Measurements from ENCODE around the gene NOX3. TPM values are rescaled to one million over a fixed set of nuclear protein-coding genes. Genes with fewer than 3 reads are reported as not detected.

The NOX3 gene, protein sequence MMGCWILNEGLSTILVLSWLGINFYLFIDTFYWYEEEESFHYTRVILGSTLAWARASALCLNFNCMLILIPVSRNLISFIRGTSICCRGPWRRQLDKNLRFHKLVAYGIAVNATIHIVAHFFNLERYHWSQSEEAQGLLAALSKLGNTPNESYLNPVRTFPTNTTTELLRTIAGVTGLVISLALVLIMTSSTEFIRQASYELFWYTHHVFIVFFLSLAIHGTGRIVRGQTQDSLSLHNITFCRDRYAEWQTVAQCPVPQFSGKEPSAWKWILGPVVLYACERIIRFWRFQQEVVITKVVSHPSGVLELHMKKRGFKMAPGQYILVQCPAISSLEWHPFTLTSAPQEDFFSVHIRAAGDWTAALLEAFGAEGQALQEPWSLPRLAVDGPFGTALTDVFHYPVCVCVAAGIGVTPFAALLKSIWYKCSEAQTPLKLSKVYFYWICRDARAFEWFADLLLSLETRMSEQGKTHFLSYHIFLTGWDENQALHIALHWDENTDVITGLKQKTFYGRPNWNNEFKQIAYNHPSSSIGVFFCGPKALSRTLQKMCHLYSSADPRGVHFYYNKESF
- not detected in 2 replicates for total RNA-seq (2014; rRNA removed; shearing (Covaris generic); ENCODE audit: low replicate concordance)

DNA sequence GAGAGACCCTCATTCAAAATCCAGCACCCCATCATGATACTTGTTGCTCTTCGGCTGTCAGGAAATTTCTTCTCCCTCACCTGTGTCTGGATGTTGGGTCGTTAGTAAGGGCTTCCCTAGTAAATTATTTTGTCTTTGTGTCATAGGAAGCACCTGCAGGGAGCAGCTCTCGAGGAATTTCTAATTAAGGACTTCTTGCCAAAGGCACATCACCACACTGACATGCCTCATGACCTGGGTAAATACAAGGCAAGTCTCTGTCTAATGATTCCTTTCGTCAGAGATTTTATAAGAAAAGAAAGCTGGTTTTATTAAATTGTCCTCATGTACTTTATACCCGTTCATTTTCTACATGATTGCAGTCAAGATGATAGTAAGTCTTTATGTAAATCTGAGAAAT is at the start of gene NOX3:
Gene NOX3, minus strand, starts transcription at position 74 of the 400 bp plus-strand sequence. Its CDS starts 39 bp downstream, at position 35.
- H3K4me2 ChIP-seq (ENCODE audit: low read depth, low read length, poor library complexity, severe bottlenecking), result no peak within 1 kb of the TSS
- H3K9me2 ChIP-seq (replicated peaks; ENCODE audit: insufficient read depth, low read length), result no peaks in the 10 kb centered on the region
- no peaks in the 10 kb centered on the region for H3K79me2 ChIP-seq (ENCODE audit: low read length)
- DNase-seq, result no peak
- H3K9me3 ChIP-seq (ENCODE audit: low read length), result no peaks in the 10 kb centered on the region
- no peaks in the 10 kb centered on the region for H3K27me3 ChIP-seq (ENCODE audit: low read length)
- no peaks in the 10 kb centered on the region for H3K36me3 ChIP-seq (ENCODE audit: insufficient read depth, low read length)
- no peaks in the 10 kb centered on the region for H3K4me1 ChIP-seq (ENCODE audit: low read length)
- no peak within 1 kb of the TSS for H3K4me3 ChIP-seq (ENCODE audit: low read length)
- no peak within 1 kb of the TSS for H3K27ac ChIP-seq (ENCODE audit: low read length)
- H3K9ac ChIP-seq (ENCODE audit: low read length), result no peak within 1 kb of the TSS
- no peak within 1 kb of the TSS for H2AFZ ChIP-seq (ENCODE audit: low read length)
- H4K20me1 ChIP-seq (ENCODE audit: insufficient read depth, low read depth, low read length), result no peaks in the 10 kb centered on the region

DNA sequence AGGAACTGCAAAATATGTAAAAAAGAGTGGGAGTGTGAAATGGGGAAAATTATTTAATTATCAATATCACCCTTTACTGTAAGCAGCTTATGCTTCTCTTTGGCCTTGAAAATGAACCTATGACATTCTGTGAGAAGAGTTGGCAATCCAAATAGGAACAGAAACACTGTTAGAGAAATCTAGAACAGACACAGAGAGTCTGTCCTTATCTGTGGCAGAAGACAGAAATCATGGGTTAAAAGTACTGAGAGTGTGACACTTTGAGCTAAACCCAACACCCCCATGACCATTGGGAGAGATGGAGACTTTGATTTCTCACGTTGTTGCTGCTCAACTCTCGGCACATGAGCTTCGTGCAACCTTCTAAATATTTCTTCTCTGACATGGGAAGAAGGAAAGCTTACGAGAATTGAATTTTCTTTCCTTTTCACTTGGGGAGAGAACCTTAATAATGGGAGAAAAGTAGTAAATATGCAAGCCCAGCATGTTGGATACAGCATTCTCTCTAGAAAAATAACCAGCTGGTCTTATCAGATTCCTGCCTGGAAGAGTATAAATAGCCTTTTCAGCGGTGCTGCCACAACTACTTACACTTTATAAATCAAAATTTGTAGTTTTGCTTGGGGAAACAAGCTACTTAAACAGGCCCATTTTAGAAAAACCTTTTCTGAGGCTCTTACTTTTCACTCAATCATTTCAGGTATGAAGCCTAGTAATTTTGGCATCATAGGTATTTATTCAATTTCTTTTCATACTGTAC is 49.4 kb upstream of the NOX3 start:
- Histone ChIP-seq H3K9me2 (replicated peaks; ENCODE audit: insufficient read depth, low read length) (no peaks in the 10 kb centered on the region), H3K4me1 (ENCODE audit: low read length) (no peaks in the 10 kb centered on the region), H2AFZ (ENCODE audit: low read length) (no peak overlapping the region), H3K79me2 (ENCODE audit: low read length) (no peaks in the 10 kb centered on the region), H3K27ac (ENCODE audit: low read length) (no peak overlapping the region), H3K4me2 (ENCODE audit: low read depth, low read length, poor library complexity, severe bottlenecking) (no peak overlapping the region), H3K36me3 (ENCODE audit: insufficient read depth, low read length) (no peaks in the 10 kb centered on the region), H3K9ac (ENCODE audit: low read length) (no peak overlapping the region), H4K20me1 (ENCODE audit: insufficient read depth, low read depth, low read length) (no peaks in the 10 kb centered on the region), H3K4me3 (ENCODE audit: low read length) (no peak overlapping the region), H3K9me3 (ENCODE audit: low read length) (no peaks in the 10 kb centered on the region), H3K27me3 (ENCODE audit: low read length) (no peaks in the 10 kb centered on the region)
- no peak for DNase-seq

DNA sequence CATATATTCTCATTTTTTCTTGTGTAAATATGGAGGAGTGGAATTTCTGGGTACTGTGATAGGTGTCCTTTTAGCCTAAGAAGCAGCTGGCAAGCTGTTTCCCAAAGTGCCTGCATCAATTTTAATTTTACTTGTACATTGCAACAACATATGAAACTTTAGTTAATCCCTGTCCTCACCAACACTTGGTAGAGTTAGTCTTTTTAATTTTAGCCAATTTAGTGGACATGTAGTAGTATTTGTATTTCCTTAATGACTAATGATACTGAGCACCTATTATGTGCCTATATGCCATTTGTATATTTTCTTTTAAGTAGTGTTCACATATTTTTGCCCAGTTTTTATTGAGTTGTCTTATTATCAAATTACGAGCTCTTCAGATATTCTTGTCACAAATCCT is 46.8 kb upstream of the NOX3 start:
- Histone ChIP-seq H3K4me3 (ENCODE audit: low read length) (no peak overlapping the region), H2AFZ (ENCODE audit: low read length) (no peak overlapping the region), H3K9me3 (ENCODE audit: low read length) (no peaks in the 10 kb centered on the region), H3K79me2 (ENCODE audit: low read length) (no peaks in the 10 kb centered on the region), H3K27ac (ENCODE audit: low read length) (no peak overlapping the region), H3K9me2 (replicated peaks; ENCODE audit: insufficient read depth, low read length) (no peaks in the 10 kb centered on the region), H3K4me2 (ENCODE audit: low read depth, low read length, poor library complexity, severe bottlenecking) (no peak overlapping the region), H4K20me1 (ENCODE audit: insufficient read depth, low read depth, low read length) (no peaks in the 10 kb centered on the region), H3K9ac (ENCODE audit: low read length) (no peak overlapping the region), H3K36me3 (ENCODE audit: insufficient read depth, low read length) (no peaks in the 10 kb centered on the region), H3K27me3 (ENCODE audit: low read length) (no peaks in the 10 kb centered on the region), H3K4me1 (ENCODE audit: low read length) (no peaks in the 10 kb centered on the region)
- no peak for DNase-seq

DNA sequence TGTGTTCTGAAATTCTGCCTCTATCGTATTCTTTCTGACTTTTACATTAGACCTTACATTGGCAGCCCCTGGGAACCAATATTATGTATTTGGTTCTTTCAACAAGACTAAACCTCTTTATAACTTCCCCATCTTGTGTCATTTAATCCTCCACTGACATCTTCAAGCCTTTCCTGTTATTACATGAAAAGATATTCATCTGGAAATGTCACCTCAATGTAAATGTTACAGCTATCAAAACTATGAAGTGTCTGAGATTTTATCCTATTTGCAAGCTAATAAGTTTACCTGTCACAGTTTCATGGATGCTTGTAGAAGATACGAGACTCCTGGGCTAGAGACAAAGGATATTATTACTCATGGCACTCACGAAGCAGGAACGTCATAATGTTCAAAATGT is 43.9 kb upstream of the NOX3 start:
- H3K4me3 ChIP-seq (ENCODE audit: low read length), result no peak overlapping the region
- no peaks in the 10 kb centered on the region for H3K27me3 ChIP-seq (ENCODE audit: low read length)
- H3K79me2 ChIP-seq (ENCODE audit: low read length), result no peaks in the 10 kb centered on the region
- H3K9me3 ChIP-seq (ENCODE audit: low read length), result no peaks in the 10 kb centered on the region
- no peaks in the 10 kb centered on the region for H3K9me2 ChIP-seq (replicated peaks; ENCODE audit: insufficient read depth, low read length)
- no peak for DNase-seq
- H3K4me2 ChIP-seq (ENCODE audit: low read depth, low read length, poor library complexity, severe bottlenecking), result no peak overlapping the region
- no peak overlapping the region for H3K9ac ChIP-seq (ENCODE audit: low read length)
- H3K27ac ChIP-seq (ENCODE audit: low read length), result no peak overlapping the region
- H3K36me3 ChIP-seq (ENCODE audit: insufficient read depth, low read length), result no peaks in the 10 kb centered on the region
- H2AFZ ChIP-seq (ENCODE audit: low read length), result no peak overlapping the region
- H4K20me1 ChIP-seq (ENCODE audit: insufficient read depth, low read depth, low read length), result no peaks in the 10 kb centered on the region
- peaks cover 1% of the 10 kb centered on the region; the same call in 1 of the 2 replicates for H3K4me1 ChIP-seq (ENCODE audit: low read length)

DNA sequence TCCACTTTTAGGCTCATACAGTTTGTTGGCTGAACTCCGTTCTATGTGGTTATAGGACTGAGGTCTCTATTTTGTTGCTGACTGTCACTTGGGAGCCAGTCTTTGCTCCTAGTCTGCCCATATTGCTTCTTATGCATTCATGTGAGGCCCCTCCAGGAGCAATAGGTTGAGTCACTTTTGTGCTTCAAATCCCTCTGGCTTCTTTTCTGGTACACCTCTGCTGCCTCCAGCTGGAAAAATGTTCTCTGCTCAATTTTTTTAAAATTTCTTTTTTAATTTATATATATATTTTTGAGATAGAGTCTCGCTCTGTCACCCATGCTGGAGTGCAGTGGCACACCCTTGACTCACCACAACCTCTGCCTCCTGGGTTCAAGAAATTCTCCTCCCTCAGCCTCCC is 42.7 kb upstream of the NOX3 start:
- Histone ChIP-seq H3K27me3 (ENCODE audit: low read length) (no peaks in the 10 kb centered on the region), H3K9me2 (replicated peaks; ENCODE audit: insufficient read depth, low read length) (no peaks in the 10 kb centered on the region), H3K4me3 (ENCODE audit: low read length) (no peak overlapping the region), H3K27ac (ENCODE audit: low read length) (no peak overlapping the region), H3K4me2 (ENCODE audit: low read depth, low read length, poor library complexity, severe bottlenecking) (no peak overlapping the region), H3K79me2 (ENCODE audit: low read length) (no peaks in the 10 kb centered on the region), H4K20me1 (ENCODE audit: insufficient read depth, low read depth, low read length) (no peaks in the 10 kb centered on the region), H2AFZ (ENCODE audit: low read length) (no peak overlapping the region), H3K4me1 (ENCODE audit: low read length) (peaks cover 13% of the 10 kb centered on the region), H3K9me3 (ENCODE audit: low read length) (no peaks in the 10 kb centered on the region), H3K9ac (ENCODE audit: low read length) (no peak overlapping the region), H3K36me3 (ENCODE audit: insufficient read depth, low read length) (no peaks in the 10 kb centered on the region)
- no peak for DNase-seq

DNA sequence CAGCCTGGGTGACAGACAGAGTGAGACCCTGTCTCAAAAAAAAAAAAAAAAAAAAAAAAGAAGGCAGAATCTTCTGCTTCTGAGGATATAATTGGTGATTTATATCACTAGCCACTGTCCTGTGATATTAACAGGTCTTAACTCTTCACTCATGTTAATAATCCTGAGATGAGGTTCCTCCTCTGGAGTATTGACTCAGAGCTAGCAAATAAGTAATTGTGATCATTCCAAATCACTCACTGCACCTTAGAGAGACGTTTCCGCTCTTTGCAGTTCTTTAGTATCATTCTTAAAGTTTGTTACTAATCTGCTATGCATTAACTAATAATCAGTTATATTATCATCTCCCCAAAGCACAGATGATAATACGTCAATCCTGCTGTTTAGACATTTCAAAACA is 41.6 kb upstream of the NOX3 start:
- H3K4me3 ChIP-seq (ENCODE audit: low read length), result no peak overlapping the region
- no peak overlapping the region for H3K27ac ChIP-seq (ENCODE audit: low read length)
- no peak for DNase-seq
- H3K36me3 ChIP-seq (ENCODE audit: insufficient read depth, low read length), result no peaks in the 10 kb centered on the region
- H3K9me2 ChIP-seq (replicated peaks; ENCODE audit: insufficient read depth, low read length), result no peaks in the 10 kb centered on the region
- H3K9me3 ChIP-seq (ENCODE audit: low read length), result no peaks in the 10 kb centered on the region
- H4K20me1 ChIP-seq (ENCODE audit: insufficient read depth, low read depth, low read length), result no peaks in the 10 kb centered on the region
- no peak overlapping the region for H3K4me2 ChIP-seq (ENCODE audit: low read depth, low read length, poor library complexity, severe bottlenecking)
- peaks cover 3% of the 10 kb centered on the region; the same call in 1 of the 2 replicates for H3K27me3 ChIP-seq (ENCODE audit: low read length)
- H3K9ac ChIP-seq (ENCODE audit: low read length), result no peak overlapping the region
- H2AFZ ChIP-seq (ENCODE audit: low read length), result no peak overlapping the region
- H3K79me2 ChIP-seq (ENCODE audit: low read length), result no peaks in the 10 kb centered on the region
- H3K4me1 ChIP-seq (ENCODE audit: low read length), result peaks cover 16% of the 10 kb centered on the region

DNA sequence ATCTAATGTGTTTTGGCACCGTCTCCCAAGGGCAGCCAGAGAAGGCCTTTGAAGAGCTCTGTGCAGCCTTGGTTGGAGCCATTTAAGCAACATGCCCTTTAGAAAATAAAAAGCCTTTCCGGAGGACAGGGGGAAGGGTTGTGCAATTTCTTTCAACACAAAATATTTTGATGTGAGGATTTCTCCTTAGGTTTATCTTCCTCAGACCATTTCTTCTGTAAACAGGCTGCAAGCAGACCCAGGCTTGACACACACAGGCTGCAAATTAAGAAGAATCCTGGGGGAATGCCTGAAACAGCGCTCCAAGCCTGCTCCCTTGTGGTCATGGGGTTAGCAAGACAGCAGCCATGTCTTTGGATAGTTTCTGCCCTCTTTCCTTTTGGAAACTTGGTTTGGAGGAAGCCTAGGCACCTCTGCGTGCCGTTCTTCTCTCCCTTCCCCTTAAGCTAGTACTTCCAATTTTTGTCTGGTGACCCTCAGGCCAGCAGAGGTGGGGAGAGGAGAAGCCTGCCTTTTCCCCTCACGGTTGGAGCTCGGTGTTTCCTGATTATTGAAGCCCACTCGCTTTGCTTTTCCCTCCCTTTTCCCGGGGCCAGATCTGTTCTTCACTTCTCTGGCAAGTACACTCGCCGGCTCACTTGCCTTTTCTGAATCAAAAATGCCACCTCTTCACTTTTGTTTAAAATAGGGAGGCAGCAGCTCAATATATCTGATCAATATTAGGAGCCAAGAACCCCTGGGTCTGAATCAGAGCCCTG is 39.6 kb upstream of the NOX3 start:
- Histone ChIP-seq H3K27me3 (ENCODE audit: low read length) (peaks cover 3% of the 10 kb centered on the region; the same call in 1 of the 2 replicates), H4K20me1 (ENCODE audit: insufficient read depth, low read depth, low read length) (no peaks in the 10 kb centered on the region), H3K9me3 (ENCODE audit: low read length) (no peaks in the 10 kb centered on the region), H3K36me3 (ENCODE audit: insufficient read depth, low read length) (no peaks in the 10 kb centered on the region), H3K79me2 (ENCODE audit: low read length) (no peaks in the 10 kb centered on the region), H3K4me2 (ENCODE audit: low read depth, low read length, poor library complexity, severe bottlenecking) (no peak overlapping the region), H3K9me2 (replicated peaks; ENCODE audit: insufficient read depth, low read length) (no peaks in the 10 kb centered on the region), H3K27ac (ENCODE audit: low read length) (no peak overlapping the region), H3K4me1 (ENCODE audit: low read length) (peaks cover 16% of the 10 kb centered on the region), H3K4me3 (ENCODE audit: low read length) (no peak overlapping the region), H2AFZ (ENCODE audit: low read length) (no peak overlapping the region), H3K9ac (ENCODE audit: low read length) (no peak overlapping the region)
- no peak for DNase-seq
